Epithelial cell of proximal tubule (primary cell): ENCODE measurements around the gene RNASEH2B. TPM values are rescaled to one million over a fixed set of nuclear protein-coding genes. Genes with fewer than 3 reads are reported as not detected.

Experiments used
- DNase-seq: peaks from one replicate; pipeline ENCODE4 v3.0.0-alpha.2; 2011; ENCODE audit warnings: low read depth
- H3K4me3 ChIP-seq: 2 replicates; pipeline ENCODE4 v1.5.1; 2011; ENCODE audit warnings: low read depth, mild to moderate bottlenecking, low read length
- CTCF ChIP-seq: conservative IDR thresholded peaks from 2 replicates; pipeline ENCODE4 v1.5.1; 2012; ENCODE audit warnings: low read depth, mild to moderate bottlenecking, low read length
- total RNA-seq: library from RNA; depleted of rRNA; stranded (reverse); fragments of >200 nt; gene quantifications from 2 replicates; pipeline ENCODE4 v1.2.3, GENCODE V29; 2015

The RNASEH2B gene
- total RNA-seq, 1 donor from 2014 or later: 28.3 TPM

- TF ChIP-seq CTCF: no peak
- DNase-seq: no peak
- H3K4me3 ChIP-seq: no peak overlapping the region
Observed at GRCh38 chr13:50991579-50992521, 82.3 kb downstream of the RNASEH2B start.

- TF ChIP-seq CTCF: no peak
- DNase-seq: no peak
- H3K4me3 ChIP-seq: no peak overlapping the region
Observed at GRCh38 chr13:50993371-50993770, 83.8 kb downstream of the RNASEH2B start.

GRCh38 chr13:50993934-50994333, 84.3 kb downstream of the RNASEH2B start:
- no peak for TF ChIP-seq CTCF
- DNase-seq: no peak
- no peak overlapping the region for H3K4me3 ChIP-seq

GRCh38 chr13:50994651-50995050, 85.1 kb downstream of the RNASEH2B start:
- DNase-seq: no peak
- H3K4me3 ChIP-seq: no peak overlapping the region
- no peak for TF ChIP-seq CTCF

- H3K4me3 ChIP-seq: no peak overlapping the region
- DNase-seq: no peak
- TF ChIP-seq CTCF: no peak
Observed at GRCh38 chr13:50995854-50996253, 86.3 kb downstream of the RNASEH2B start.

GRCh38 chr13:50998326-50998725, 88.7 kb downstream of the RNASEH2B start:
- DNase-seq: no peak
- no peak for TF ChIP-seq CTCF
- H3K4me3 ChIP-seq: no peak overlapping the region

GRCh38 chr13:50999641-51000040, 90.0 kb downstream of the RNASEH2B start:
- H3K4me3 ChIP-seq: no peak overlapping the region
- no peak for DNase-seq
- TF ChIP-seq CTCF: no peak
